Stomach (tissue), 4 donors: Measurements from ENCODE around the gene RAMACL.

Experiments
- CTCF ChIP-seq, 7 experiments: fragments of 450-650 bp in 4 of 7; fragments of 200-600 bp in 3 of 7; sonication (generic) in 3 of 7; IDR thresholded peaks; one replicate each; pipeline ENCODE4 v1.5.1; 2016 to 2019; ENCODE audit warnings: antibody characterized with exemption in 7 of 7, control low read depth in 2 of 7, mild to moderate bottlenecking in 1 of 7
- EP300 ChIP-seq: sonication (generic); formaldehyde crosslinking; IDR thresholded peaks from one replicate; pipeline ENCODE4 v1.6.1; 2017; ENCODE audit warnings: antibody characterized with exemption
- POLR2A ChIP-seq, 4 donors: fragments of 450-650 bp; IDR thresholded peaks; one replicate each; pipeline ENCODE4 v1.6.1; 2016; ENCODE audit warnings: antibody characterized with exemption in 4 of 4, control low read depth in 2 of 4, mild to moderate bottlenecking in 1 of 4, moderate library complexity in 1 of 4
- POLR2AphosphoS5 ChIP-seq, 3 donors: sonication (generic); formaldehyde crosslinking; IDR thresholded peaks; one replicate each; pipeline ENCODE4 v1.6.1; 2016; ENCODE audit warnings: antibody characterized with exemption in 3 of 3

GRCh38 chr6:166613027-166613426 lies 26.5 kb upstream of the RAMACL start:
- TF ChIP-seq POLR2A (IDR thresholded peaks at IDR 0.05): no peak
- TF ChIP-seq CTCF (IDR thresholded peaks at IDR 0.05): no peak
- no peak for TF ChIP-seq EP300
- no peak for TF ChIP-seq POLR2AphosphoS5 (IDR thresholded peaks at IDR 0.05)
